HG02588 (cell line): Measurements from ENCODE around the gene CNDP1.

ENCODE experiments used
- ATAC-seq: cut with Tn5 transposase; IDR thresholded peaks from one replicate; pipeline ENCODE4 v1.9.1; 2021; ENCODE audit warnings: mild to moderate bottlenecking, moderate library complexity; ENCODE audit not compliant: unreplicated experiment

The CNDP1 gene

DNA sequence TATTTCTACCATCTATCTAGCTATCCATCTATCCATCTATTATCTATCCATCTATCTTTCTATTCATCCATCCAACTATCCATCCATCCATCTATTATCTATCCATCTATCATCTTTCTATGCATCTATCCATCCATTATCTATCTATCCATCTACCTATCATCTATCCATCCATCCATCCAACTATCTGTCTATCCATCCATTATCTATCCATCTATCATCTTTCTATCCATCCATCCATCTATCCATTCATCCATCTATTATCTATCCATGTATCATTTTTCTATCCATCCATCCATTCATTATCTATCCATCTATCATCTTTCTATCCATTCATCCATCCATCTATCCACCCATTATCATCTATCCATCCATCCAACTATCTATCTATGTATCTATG is 38.8 kb downstream of the CNDP1 start:
- no peak for ATAC-seq

GRCh38 chr18:74574916-74575315 is 40.6 kb downstream of the CNDP1 start:
- no peak for ATAC-seq

DNA sequence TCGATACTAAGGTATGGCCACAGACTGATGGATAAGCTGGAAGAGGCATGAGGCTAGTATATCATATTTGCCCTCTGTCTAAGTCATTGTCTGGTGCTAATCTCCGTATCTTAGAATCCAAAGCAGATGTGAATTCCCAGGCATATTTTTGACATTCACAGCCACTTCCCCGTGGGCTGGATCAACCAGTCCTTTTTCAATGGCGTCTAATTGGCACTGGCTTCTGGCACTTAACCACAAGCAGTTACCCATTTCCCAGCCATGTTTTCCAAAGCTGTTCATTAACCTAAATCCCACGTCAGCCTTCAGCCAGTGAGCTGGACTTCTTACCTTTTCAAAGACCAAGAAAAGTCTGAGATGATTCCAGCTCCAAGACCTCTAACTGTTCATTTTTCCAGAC is 42.7 kb downstream of the CNDP1 start:
- no peak for ATAC-seq

- ATAC-seq: no peak
Observed at GRCh38 chr18:74579496-74580065, 45.3 kb downstream of the CNDP1 start.

DNA sequence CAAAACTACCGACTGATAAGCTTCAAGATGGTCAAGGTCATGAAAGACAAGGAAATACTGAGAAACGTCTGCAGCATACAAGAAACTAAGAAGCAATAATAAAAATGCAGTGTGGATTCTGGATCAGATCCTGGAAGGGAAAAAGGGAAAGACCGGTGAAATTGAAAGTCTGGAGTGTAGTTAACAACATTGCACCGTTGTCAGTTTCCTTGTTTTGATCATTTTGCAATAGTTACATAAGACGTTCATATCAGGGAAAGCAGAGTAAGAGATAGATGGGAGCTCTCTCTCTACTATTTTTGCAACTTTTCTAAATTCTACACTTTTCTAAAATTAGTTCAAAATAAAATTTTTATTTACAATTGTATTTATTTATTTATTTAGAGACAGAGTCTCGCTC is 48.3 kb downstream of the CNDP1 start:
- ATAC-seq: no peak

- ATAC-seq: no peak
Observed at GRCh38 chr18:74587441-74587840, 53.1 kb downstream of the CNDP1 start.

GRCh38 chr18:74589021-74589420 is 54.7 kb downstream of the CNDP1 start:
- ATAC-seq: no peak

- ATAC-seq: no peak
Observed at GRCh38 chr18:74589811-74590210, 55.5 kb downstream of the CNDP1 start.

DNA sequence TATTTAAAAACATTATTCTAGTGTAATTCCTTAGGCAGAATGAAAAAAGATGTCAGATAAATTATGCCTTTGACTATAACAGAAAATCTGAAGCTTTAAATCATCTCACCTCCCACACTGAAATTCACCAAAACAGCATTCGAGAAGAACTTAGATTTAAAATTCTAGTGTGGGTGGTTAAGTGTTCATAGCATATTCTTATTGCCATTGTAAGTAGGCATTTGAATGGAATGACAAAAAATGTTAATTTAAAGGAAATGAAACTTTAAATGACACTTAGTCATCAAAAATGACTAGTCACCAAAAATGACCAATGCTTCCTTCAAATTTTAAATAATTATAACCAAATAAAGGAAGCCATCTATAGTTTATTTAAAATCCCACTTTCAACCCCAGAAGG is 56.4 kb downstream of the CNDP1 start:
- ATAC-seq: no peak

- no peak for ATAC-seq
Observed at GRCh38 chr18:74595431-74595830, 61.1 kb downstream of the CNDP1 start.

GRCh38 chr18:74597034-74597661 is 62.8 kb downstream of the CNDP1 start:
- ATAC-seq: peak; percentile 33

- ATAC-seq: peak; percentile 71
Observed at GRCh38 chr18:74597662-74598349, 63.5 kb downstream of the CNDP1 start, which contains the start of gene ZNF407. ZNF407 (plus strand) TSS chr18:74597870; CDS start chr18:74631020, 33,150 bp downstream.

DNA sequence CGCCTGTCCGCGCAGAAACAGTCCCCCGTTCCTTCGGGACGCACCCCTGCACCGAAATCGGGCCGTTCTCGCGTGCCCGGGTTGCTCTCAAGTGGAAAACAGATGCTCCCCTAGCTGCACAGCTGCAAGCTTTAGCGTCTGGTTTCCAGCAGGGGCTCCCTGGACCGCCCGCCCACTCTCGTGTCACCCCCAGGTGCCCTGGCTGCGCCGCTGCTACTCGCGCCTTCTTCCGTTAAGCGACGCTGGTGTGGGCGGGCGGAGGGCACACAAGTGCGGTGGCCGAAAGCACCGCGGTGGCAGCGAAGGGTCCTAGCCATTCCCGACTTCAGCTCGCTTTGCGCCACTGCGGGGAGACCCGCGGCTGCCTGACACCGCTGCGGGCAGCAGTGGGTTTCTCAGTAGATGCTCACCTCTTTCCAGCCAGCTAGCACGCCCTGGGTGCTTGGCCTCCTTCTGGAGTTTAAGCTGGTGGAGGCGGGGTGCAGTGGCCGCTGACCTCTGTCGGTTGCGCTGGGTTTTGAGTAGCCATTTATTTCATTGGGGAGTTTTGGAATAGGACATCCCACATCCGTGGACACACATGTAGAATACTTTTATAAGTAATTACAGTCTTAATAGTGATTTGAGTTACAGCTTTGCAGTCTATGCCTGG is 64.2 kb downstream of the CNDP1 start:
- peak; percentile 57 for ATAC-seq

DNA sequence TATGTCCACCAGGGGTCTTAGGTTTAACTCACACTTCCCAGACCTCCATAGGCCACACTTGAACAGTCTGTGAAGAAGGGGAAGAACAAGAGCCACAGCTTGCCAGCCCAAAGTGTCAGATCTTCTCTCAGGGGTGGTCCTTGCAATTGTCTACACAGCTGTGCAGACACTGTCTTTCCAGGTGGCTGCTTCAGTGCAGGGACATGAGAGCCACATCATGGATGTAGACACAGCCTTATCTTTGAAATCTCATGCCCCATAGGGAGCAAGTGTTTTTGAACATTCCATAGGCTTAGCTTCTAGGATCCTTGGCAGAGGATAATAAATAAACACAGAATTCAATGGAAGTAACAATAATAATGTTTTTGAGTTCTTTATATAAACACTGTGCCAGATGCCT is 70.1 kb downstream of the CNDP1 start:
- no peak for ATAC-seq

- ATAC-seq: no peak
Observed at GRCh38 chr18:74604774-74605173, 70.5 kb downstream of the CNDP1 start.

- no peak for ATAC-seq
Observed at GRCh38 chr18:74608681-74609080, 74.4 kb downstream of the CNDP1 start.

- ATAC-seq: no peak
Observed at GRCh38 chr18:74609535-74609934, 75.2 kb downstream of the CNDP1 start.

DNA sequence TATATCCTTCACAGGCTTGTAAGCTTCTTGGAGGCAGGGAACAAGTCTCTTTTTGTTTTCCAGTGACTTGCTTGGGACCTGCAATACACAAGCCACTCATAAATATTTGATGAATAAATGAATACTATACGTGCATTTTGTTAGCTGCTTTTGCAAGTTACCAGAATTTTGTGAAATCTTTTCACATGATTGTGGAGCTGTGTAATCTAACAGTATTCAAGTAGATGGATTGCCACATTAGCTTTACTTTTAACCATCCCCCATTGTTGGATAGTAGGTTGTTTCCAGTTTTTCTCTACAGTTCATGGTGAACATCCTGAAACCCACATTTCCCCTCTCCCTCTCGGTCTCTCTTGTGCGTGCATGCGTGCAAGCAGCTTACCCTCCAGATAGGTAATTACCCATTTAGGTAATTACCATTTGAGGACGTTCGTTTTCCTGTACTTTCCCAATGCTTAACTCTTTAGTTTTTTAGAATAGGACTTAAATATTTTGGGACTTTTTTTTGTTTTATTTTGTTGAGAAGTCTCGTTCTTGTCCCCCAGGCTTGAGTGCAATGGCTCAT is 75.8 kb downstream of the CNDP1 start:
- ATAC-seq: no peak

- no peak for ATAC-seq
Observed at GRCh38 chr18:74610860-74611259, 76.6 kb downstream of the CNDP1 start.

DNA sequence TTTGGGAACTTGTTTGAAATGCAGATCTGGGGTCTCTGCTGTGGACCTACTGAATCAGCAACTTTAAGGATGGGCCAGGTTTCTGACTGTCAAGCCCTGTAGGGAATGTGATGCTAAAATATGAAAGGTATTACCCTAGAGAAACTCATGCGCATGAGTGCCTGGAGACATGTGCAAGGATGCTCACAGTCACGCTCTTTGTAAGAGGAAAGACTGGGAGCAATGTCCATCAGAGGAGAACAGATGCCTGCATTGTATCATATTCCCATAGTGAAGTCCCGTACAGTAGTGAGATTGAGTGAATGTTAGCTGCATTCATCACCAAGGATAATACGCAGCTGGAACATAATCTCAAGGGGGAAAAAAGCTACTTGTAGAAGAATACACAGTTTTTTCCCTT is 77.5 kb downstream of the CNDP1 start:
- no peak for ATAC-seq

GRCh38 chr18:74613381-74613780 is 79.1 kb downstream of the CNDP1 start:
- no peak for ATAC-seq

- ATAC-seq: no peak
Observed at GRCh38 chr18:74616494-74616893, 82.2 kb downstream of the CNDP1 start.
